ENCODE results near the gene ST6GALNAC5. TPM values are rescaled to one million over a fixed set of nuclear protein-coding genes. Genes with fewer than 3 reads are reported as not detected.

ST6GALNAC5 gene
- total RNA-seq, 5 donors from 2014 or later (not counting 1 experiment from before 2014, with no cell fraction given) = not detected

- DNase-seq = no peak
- H3K27me3 Mint-ChIP-seq = peaks cover 0 to 4% of the 10 kb centered on the region in 2 donors
- no peak overlapping the region for H3K4me3 Mint-ChIP-seq
- no peaks in the 10 kb centered on the region for H3K36me3 ChIP-seq (ENCODE audit: control insufficient read depth in 2 of 2, extremely low read depth in 1 of 2, insufficient read depth in 1 of 2, low read length in 1 of 2)
- ChIA-PET CTCF (no interaction called here), POLR2A (interaction anchor here in 1 of 2 donors (0.6 kb wide), 1 partner anchor 97 kb away, joined by 3 read pairs; no protein-coding TSS in a partner anchor)
- H3K9me3 Mint-ChIP-seq = peaks cover 0 to 4% (median 0%) of the 10 kb centered on the region in 3 donors
- no peak for ATAC-seq (replicated peaks in 1 of 4)
- no peak overlapping the region for H3K27ac Mint-ChIP-seq
- no peaks in the 10 kb centered on the region for H3K4me1 ChIP-seq (ENCODE audit: control insufficient read depth in 1 of 2, extremely low read depth in 1 of 2, insufficient read depth in 2 of 2, low read length in 2 of 2)
- no peaks in the 10 kb centered on the region for H3K36me3 Mint-ChIP-seq
- WGBS (ENCODE audit: insufficient coverage) = 83% methylated on average over 1 of the region's 7 CpGs
- no peaks in the 10 kb centered on the region for H3K4me1 Mint-ChIP-seq
- no peak overlapping the region for H3K4me3 ChIP-seq (ENCODE audit: control insufficient read depth in 1 of 2, extremely low read depth in 1 of 2, low read length in 1 of 2)
- H3K27me3 ChIP-seq (replicated peaks in 1 of 2; ENCODE audit: control insufficient read depth in 2 of 2, extremely low read depth in 1 of 2, insufficient read depth in 2 of 2, low read length in 1 of 2) = no peaks in the 10 kb centered on the region
- no peak overlapping the region for H3K27ac ChIP-seq (ENCODE audit: low read length)
- H3K9me3 ChIP-seq = no peaks in the 10 kb centered on the region
Observed at GRCh38 chr1:77065693-77066342, 198.5 kb downstream of the ST6GALNAC5 start.

DNA sequence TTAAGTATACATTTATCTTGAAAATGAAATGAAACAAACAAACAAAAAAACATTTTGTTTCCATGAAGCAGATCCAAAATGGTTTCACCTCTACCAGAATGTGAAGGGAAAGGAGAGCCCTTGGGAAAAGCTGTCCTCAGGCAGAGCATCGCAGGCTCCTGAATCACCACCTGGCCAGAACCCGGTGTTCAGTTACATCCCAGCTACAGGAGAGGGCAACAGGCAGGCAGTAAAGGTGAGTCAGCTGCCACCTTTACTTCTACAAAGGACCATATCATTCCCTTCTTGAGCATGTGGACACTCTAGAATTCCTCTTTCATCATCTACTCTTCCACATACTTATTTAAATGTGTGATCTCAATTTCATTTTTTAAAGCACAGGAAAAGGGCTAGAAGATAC lies 200.7 kb downstream of the ST6GALNAC5 start:
- no peaks in the 10 kb centered on the region for H3K9me3 ChIP-seq
- DNase-seq (no peak), ATAC-seq (replicated peaks in 1 of 4) (no peak)
- CTCF ChIA-PET = no interaction called here
- Mint-ChIP-seq H3K4me3 (no peak overlapping the region), H3K36me3 (no peaks in the 10 kb centered on the region), H3K27ac (no peak overlapping the region), H3K27me3 (no peaks in the 10 kb centered on the region), H3K9me3 (peaks cover 0 to 4% (median 0%) of the 10 kb centered on the region in 3 donors), H3K4me1 (no peaks in the 10 kb centered on the region)
- H3K36me3 ChIP-seq (ENCODE audit: control insufficient read depth in 2 of 2, extremely low read depth in 1 of 2, insufficient read depth in 1 of 2, low read length in 1 of 2) = no peaks in the 10 kb centered on the region
- 100% methylated on average over 2 of the region's 2 CpGs for WGBS (ENCODE audit: insufficient coverage)
- POLR2A ChIA-PET = no interaction called here
- H3K4me1 ChIP-seq (ENCODE audit: control insufficient read depth in 1 of 2, extremely low read depth in 1 of 2, insufficient read depth in 2 of 2, low read length in 2 of 2) = no peaks in the 10 kb centered on the region
- H3K27ac ChIP-seq (ENCODE audit: low read length) = no peak overlapping the region
- H3K27me3 ChIP-seq (replicated peaks in 1 of 2; ENCODE audit: control insufficient read depth in 2 of 2, extremely low read depth in 1 of 2, insufficient read depth in 2 of 2, low read length in 1 of 2) = no peaks in the 10 kb centered on the region
- no peak overlapping the region for H3K4me3 ChIP-seq (ENCODE audit: control insufficient read depth in 1 of 2, extremely low read depth in 1 of 2, low read length in 1 of 2)

- Histone ChIP-seq H3K9me3 (no peaks in the 10 kb centered on the region), H3K27me3 (replicated peaks in 1 of 2; ENCODE audit: control insufficient read depth in 2 of 2, extremely low read depth in 1 of 2, insufficient read depth in 2 of 2, low read length in 1 of 2) (no peaks in the 10 kb centered on the region), H3K36me3 (ENCODE audit: control insufficient read depth in 2 of 2, extremely low read depth in 1 of 2, insufficient read depth in 1 of 2, low read length in 1 of 2) (no peaks in the 10 kb centered on the region), H3K27ac (ENCODE audit: low read length) (no peak overlapping the region), H3K4me3 (ENCODE audit: control insufficient read depth in 1 of 2, extremely low read depth in 1 of 2, low read length in 1 of 2) (no peak overlapping the region), H3K4me1 (ENCODE audit: control insufficient read depth in 1 of 2, extremely low read depth in 1 of 2, insufficient read depth in 2 of 2, low read length in 2 of 2) (no peaks in the 10 kb centered on the region)
- 20% methylated on average over 1 of the region's 2 CpGs for WGBS (ENCODE audit: insufficient coverage)
- Mint-ChIP-seq H3K27ac (no peak overlapping the region), H3K27me3 (peaks cover 6 to 10% of the 10 kb centered on the region in 2 donors), H3K36me3 (no peaks in the 10 kb centered on the region), H3K4me3 (no peak overlapping the region), H3K9me3 (no peaks in the 10 kb centered on the region), H3K4me1 (no peaks in the 10 kb centered on the region)
- ATAC-seq (replicated peaks in 1 of 4) (no peak), DNase-seq (no peak)
- CTCF ChIA-PET = no interaction called here
- POLR2A ChIA-PET = no interaction called here
Observed at GRCh38 chr1:77076759-77077158, 209.5 kb downstream of the ST6GALNAC5 start.

- ChIA-PET POLR2A (interaction anchor here in 1 of 2 donors (0.5 kb wide), 1 partner anchor 592 kb away, joined by 5 read pairs; no protein-coding TSS in a partner anchor), CTCF (no interaction called here)
- no peaks in the 10 kb centered on the region for H3K9me3 ChIP-seq
- peaks cover 10% of the 10 kb centered on the region for H3K36me3 Mint-ChIP-seq
- no peaks in the 10 kb centered on the region for H3K9me3 Mint-ChIP-seq
- no peaks in the 10 kb centered on the region for H3K36me3 ChIP-seq (ENCODE audit: control insufficient read depth in 2 of 2, extremely low read depth in 1 of 2, insufficient read depth in 1 of 2, low read length in 1 of 2)
- H3K4me3 Mint-ChIP-seq = no peak overlapping the region
- peaks cover 2% of the 10 kb centered on the region in 2 donors for H3K27me3 Mint-ChIP-seq
- no peak overlapping the region for H3K4me3 ChIP-seq (ENCODE audit: control insufficient read depth in 1 of 2, extremely low read depth in 1 of 2, low read length in 1 of 2)
- no peak for ATAC-seq (replicated peaks in 1 of 4)
- no peaks in the 10 kb centered on the region for H3K4me1 ChIP-seq (ENCODE audit: control insufficient read depth in 1 of 2, extremely low read depth in 1 of 2, insufficient read depth in 2 of 2, low read length in 2 of 2)
- DNase-seq = no peak
- WGBS (ENCODE audit: insufficient coverage) = 67% methylated on average over 2 of the region's 4 CpGs
- no peak overlapping the region for H3K27ac ChIP-seq (ENCODE audit: low read length)
- H3K27me3 ChIP-seq (replicated peaks in 1 of 2; ENCODE audit: control insufficient read depth in 2 of 2, extremely low read depth in 1 of 2, insufficient read depth in 2 of 2, low read length in 1 of 2) = no peaks in the 10 kb centered on the region
- H3K4me1 Mint-ChIP-seq = no peaks in the 10 kb centered on the region
- H3K27ac Mint-ChIP-seq = no peak overlapping the region
Observed at GRCh38 chr1:77081834-77082233, 214.6 kb downstream of the ST6GALNAC5 start.

- H3K4me1 Mint-ChIP-seq = no peaks in the 10 kb centered on the region
- H3K4me3 Mint-ChIP-seq = no peak overlapping the region
- CTCF ChIA-PET = no interaction called here
- H3K9me3 Mint-ChIP-seq = no peaks in the 10 kb centered on the region
- DNase-seq (no peak), ATAC-seq (replicated peaks in 1 of 4) (no peak)
- Histone ChIP-seq H3K27me3 (replicated peaks in 1 of 2; ENCODE audit: control insufficient read depth in 2 of 2, extremely low read depth in 1 of 2, insufficient read depth in 2 of 2, low read length in 1 of 2) (no peaks in the 10 kb centered on the region), H3K27ac (ENCODE audit: low read length) (no peak overlapping the region), H3K36me3 (ENCODE audit: control insufficient read depth in 2 of 2, extremely low read depth in 1 of 2, insufficient read depth in 1 of 2, low read length in 1 of 2) (no peaks in the 10 kb centered on the region), H3K9me3 (no peaks in the 10 kb centered on the region), H3K4me3 (ENCODE audit: control insufficient read depth in 1 of 2, extremely low read depth in 1 of 2, low read length in 1 of 2) (no peak overlapping the region), H3K4me1 (ENCODE audit: control insufficient read depth in 1 of 2, extremely low read depth in 1 of 2, insufficient read depth in 2 of 2, low read length in 2 of 2) (no peaks in the 10 kb centered on the region)
- WGBS (ENCODE audit: insufficient coverage) = 92% methylated on average over 2 of the region's 2 CpGs
- H3K27ac Mint-ChIP-seq = no peak overlapping the region
- no peaks in the 10 kb centered on the region for H3K27me3 Mint-ChIP-seq
- peaks cover 14% of the 10 kb centered on the region for H3K36me3 Mint-ChIP-seq
- POLR2A ChIA-PET = no interaction called here
Observed at GRCh38 chr1:77084457-77084856, 217.2 kb downstream of the ST6GALNAC5 start.

DNA sequence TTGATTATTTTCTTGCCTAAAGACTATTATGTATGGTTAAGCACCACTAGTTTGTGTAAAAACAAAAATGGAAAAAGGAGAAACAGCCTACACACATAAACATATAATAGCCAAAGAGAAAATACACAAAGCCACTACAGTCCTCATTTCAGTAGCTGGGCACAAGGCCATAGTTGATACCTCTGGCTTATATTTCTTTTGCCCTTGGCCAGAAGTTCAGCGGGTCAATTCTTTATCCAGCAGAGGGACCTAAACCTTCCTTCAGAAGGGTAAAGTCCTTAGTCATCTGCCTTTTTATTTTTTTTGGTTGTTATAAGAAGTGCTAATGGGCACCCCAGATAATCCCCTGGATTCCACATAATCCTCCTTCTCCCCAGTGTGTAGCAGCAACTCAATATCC lies 217.8 kb downstream of the ST6GALNAC5 start:
- H3K9me3 ChIP-seq = no peaks in the 10 kb centered on the region
- no peak overlapping the region for H3K4me3 ChIP-seq (ENCODE audit: control insufficient read depth in 1 of 2, extremely low read depth in 1 of 2, low read length in 1 of 2)
- WGBS (ENCODE audit: insufficient coverage) = no CpG with 5 or more reads among the region's 1 CpG
- Mint-ChIP-seq H3K9me3 (no peaks in the 10 kb centered on the region), H3K36me3 (peaks cover 14% of the 10 kb centered on the region), H3K27me3 (no peaks in the 10 kb centered on the region), H3K27ac (no peak overlapping the region), H3K4me3 (no peak overlapping the region), H3K4me1 (no peaks in the 10 kb centered on the region)
- DNase-seq = no peak
- POLR2A ChIA-PET = no interaction called here
- H3K4me1 ChIP-seq (ENCODE audit: control insufficient read depth in 1 of 2, extremely low read depth in 1 of 2, insufficient read depth in 2 of 2, low read length in 2 of 2) = no peaks in the 10 kb centered on the region
- CTCF ChIA-PET = no interaction called here
- no peak for ATAC-seq (replicated peaks in 1 of 4)
- H3K27me3 ChIP-seq (replicated peaks in 1 of 2; ENCODE audit: control insufficient read depth in 2 of 2, extremely low read depth in 1 of 2, insufficient read depth in 2 of 2, low read length in 1 of 2) = no peaks in the 10 kb centered on the region
- peaks cover 0 to 2% of the 10 kb centered on the region in 2 donors for H3K36me3 ChIP-seq (ENCODE audit: control insufficient read depth in 2 of 2, extremely low read depth in 1 of 2, insufficient read depth in 1 of 2, low read length in 1 of 2)
- H3K27ac ChIP-seq (ENCODE audit: low read length) = no peak overlapping the region
